GM18508 (cell line): ENCODE results near the gene ADGRG6.
"Not testable (repeated sequence)": the region's sequence is repeated elsewhere in the genome, so short reads cannot be mapped to it uniquely, and the experiment has no call there.

Source experiments
- ATAC-seq: cut with Tn5 transposase; IDR thresholded peaks from one replicate; pipeline ENCODE4 v1.9.1; 2021; ENCODE audit warnings: moderate number of reproducible peaks; ENCODE audit not compliant: insufficient read depth, unreplicated experiment

The ADGRG6 gene

DNA sequence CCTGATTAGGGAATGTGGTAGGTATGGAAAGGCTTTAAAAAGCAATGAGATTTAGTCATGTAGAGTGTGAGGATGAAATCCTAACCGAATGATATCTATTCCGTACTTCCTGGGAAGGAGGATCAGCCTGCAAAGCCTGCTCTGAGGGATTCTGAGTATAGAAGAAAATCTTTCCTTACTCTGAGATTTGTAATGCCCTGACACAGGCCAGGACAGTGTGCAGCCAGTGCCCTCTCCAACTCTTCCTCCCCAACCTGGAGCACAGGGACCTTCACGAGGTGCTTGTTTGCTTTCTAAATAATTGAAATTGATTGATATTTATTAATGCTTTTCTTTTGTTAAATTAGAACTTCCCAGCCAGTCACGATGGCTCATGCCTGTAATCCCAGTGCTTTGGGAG is 131.6 kb downstream of the ADGRG6 start:
- ATAC-seq: no peak

DNA sequence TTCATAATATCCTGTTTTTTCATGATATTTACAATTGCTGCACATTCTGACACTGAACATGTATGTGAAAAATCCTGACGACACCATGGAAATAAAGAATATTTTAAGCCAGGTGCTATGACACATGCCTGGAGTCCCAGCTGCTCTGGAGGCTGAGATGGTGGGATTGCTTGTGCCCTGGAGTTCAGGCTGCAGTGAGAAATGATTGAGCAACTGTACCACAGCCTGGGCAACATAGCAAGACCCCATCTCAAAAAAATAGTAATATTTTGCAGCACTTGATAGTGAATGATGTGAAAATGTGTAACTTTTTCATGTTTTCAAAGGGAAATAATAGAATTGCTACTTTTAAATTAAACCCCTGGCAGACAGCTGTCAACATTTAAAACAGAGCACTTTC is 137.1 kb downstream of the ADGRG6 start:
- no peak for ATAC-seq

DNA sequence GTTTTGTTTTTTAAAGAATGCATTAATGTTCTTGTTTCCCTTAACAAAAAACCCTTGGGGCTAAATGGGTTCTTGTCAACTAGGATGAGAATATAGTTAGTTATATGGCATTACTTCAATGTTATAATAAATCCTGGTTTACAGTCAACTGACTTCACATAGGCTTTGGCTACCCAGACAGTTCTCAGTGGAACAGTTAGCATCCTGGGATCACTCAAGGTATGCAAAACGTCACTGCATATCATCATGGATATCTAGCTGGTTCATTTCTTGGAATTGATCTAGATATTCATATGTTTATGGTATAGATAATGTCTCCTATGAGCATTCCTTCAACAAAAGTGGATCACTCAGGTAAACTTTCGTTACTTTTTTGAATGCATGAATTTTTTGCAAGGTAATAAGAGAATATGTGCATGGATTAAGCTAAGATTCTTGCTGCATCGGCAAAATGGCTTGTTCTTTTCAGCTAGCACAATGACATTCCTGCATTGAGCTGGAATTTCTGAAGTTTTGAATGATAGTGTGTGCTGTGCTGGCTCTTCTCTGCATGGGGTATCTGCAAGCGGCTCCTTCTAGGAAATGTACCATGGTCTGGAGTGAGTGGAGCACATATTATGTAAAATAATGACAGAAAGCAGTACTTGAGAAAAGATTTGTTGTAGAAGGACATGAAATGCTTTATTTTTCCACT is 138.9 kb downstream of the ADGRG6 start:
- ATAC-seq: no peak

DNA sequence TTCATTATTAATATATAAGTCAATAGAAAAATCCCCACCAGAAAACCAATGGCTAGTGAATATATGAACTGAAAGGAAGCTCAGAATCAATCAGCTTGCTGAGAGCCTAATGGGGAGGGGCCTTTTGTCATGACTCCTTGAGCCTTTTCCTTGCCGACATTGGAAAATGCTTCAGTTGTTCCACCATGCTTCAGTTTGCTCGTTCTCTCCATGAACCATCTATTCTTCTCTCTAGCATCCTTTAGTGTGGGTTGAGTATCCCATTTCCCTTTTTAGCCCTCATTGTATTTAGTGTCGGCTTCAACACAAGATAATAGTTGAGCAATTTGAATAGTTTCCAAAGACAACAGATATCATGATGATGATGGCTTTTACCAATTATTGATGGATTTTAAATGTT is 139.9 kb downstream of the ADGRG6 start:
- ATAC-seq: no peak

DNA sequence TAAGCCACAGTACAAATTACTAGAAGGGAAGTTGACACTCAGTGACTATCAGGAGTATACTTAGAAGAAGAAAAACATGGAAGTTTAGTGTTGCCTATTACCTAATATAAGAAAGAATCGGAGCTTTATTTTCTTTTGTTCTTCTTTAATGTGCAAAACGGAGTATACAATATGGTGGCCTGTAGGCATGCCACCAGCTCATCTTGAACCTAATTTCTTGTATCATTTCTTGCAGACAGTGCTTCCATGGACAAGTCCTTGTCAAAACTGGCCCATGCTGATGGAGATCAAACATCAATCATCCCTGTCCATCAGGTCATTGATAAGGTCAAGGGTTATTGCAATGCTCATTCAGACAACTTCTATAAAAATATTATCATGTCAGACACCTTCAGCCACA is 141.3 kb downstream of the ADGRG6 start:
- ATAC-seq: no peak

DNA sequence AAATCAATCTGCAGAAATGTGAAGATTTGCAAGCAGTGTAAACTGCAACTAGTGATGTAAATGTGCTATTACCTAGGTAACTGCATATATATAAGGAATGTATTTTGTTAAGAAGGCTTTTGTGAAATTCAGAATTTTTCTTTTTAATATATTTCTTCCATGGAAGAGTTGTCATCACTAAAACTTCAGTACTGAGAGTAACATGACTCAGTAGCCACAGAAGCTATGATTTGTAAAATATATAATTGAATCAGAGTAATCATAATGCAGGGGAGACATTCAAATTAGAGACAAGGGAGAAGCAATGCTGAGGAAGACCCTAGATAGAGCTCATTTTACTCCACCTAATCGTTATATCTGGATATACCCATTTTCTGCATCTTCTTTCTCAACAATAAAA is 141.7 kb downstream of the ADGRG6 start:
- no peak for ATAC-seq

DNA sequence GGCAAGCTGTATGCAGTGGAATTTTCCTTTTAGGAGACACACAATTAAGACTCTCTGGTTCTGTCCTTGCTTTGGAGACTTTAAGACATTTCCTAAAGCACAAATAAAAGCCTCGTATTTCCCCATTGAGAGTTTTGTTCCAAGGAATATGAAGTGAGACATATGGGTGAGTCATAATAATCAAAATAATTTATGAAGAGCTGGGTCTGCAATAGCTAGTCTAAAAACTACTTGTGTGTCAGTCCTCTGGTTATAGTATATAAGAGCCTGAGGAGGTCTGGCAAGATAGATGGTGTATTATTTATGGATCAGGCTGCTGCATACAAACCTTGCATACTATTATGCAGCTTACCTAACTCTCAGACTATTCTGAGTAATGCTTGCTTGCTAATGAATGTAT is 142.6 kb downstream of the ADGRG6 start:
- no peak for ATAC-seq

DNA sequence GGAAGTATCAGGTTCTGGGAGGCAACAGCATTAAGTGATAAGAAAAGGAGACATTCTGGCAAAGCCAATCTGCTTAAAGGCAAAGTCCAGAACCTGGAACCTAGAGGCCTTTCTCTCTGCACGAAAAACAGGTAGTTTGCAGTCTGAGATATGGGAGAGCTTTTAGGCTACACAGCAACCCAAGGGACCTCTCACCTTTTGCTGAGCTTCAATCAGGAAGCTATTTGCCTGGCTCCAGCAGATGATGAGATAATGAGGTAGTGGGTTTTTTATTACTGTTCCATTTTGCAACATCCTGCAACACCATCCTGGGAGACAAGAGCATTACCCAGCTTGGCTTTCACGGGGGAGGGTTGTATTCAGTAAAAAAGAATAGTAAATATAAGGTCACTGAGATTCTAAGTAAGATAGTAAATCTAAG is 143.1 kb downstream of the ADGRG6 start:
- ATAC-seq: no peak

DNA sequence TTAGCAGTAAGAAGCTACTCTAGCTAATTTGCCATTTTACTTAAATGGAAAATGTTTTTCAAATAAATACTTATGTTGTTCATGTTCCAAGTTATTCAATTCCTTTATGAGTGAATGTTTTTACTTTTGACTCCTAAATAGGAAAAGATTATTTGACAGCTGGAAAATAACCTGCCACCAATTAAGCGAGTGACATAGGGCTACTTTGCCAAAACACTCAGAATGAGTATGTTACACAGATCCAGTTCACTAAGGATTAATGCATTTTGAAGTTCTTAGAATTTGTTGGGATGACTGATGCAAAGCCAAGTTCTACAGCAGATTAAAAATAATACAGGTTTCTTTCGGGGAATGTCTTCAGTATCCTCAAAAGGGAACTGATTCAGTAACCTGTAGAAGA is 144.4 kb downstream of the ADGRG6 start:
- no peak for ATAC-seq

DNA sequence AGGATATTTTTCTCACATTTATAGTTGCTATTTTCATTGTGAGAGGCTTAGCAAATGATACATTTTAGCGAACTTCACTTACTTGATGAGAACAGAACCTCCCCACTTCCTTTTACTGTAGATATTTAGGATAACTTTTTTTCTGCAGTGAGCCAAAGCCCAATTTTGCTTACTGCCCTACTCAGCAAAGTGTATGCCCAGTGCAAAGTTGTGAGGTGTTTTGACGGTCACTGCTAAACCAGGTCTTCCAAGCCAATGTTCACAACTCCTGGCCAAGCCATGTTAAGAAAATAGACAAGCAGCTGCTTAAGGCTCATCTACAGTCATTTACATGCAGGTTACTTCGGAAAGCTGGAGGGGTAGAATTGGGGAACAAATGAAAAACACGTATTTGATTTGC is 144.8 kb downstream of the ADGRG6 start:
- ATAC-seq: no peak

DNA sequence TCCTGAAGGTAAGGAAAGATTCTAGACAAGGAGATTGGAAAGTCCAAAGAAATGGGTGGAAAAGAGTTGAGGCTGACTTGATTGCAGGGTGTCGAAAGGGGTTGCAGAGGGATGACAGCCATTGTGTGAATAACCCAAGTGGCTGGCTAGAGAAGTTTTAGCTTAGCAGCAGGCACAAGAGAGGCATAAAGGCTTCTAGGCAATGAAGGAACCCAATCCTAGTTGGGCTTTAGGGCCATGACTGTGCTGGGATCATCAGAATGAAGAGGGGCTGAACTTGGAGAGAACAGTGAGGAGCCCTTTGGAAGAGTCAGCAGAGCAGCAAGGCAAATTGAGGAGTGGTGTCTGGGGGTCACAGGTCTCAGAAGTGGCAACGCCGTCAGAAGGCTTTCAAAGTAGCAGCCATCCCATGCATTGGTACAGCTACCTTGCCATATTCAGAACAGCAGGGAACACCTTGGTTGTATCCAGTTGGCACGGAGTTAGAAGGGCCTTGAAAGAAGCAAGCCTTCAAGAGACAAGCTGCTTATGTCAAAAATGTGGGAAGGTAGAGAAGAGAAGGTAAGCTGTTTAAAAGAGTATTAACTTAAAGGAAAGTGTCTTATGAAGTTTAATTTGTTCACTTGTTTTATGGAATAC is 146.4 kb downstream of the ADGRG6 start:
- no peak for ATAC-seq

DNA sequence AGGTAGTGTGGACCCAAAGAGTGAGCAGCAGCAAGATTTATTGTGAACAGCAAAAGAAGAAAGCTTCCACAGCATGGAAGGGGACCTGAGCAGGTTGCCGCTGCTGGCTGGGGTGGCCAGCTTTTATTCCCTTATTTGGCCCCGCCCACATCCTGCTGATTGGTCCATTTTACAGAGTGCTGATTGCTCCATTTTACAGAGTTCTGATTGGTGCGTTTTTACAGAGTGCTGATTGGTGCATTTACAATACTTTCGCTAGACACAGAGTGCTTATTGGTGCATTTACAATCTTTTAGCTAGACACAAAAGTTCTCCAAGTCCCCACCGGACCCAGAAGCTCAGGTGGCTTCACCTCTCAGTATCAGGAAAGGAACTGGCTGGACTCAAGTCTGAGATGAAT is 149.0 kb downstream of the ADGRG6 start:
- not testable (repeated sequence) for ATAC-seq

DNA sequence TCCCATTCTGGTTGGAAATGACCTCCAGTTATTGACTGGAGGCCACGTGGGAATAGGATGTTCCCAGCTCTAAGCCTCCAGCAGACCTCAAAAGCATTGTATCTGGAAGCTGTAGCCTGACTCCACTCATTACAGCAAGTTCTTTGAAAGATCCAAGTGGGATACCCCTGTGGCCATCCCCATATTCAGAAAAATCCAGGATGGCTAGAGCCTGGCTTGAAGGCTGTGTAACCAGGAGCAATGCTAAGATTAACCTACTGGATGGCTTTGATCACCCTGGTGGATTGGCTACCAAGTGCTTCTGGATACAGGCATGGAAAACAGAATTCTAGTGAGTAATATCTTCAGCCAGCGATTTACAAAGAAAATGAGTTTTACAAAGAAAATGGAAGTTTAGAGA is 151.2 kb downstream of the ADGRG6 start:
- ATAC-seq: no peak

DNA sequence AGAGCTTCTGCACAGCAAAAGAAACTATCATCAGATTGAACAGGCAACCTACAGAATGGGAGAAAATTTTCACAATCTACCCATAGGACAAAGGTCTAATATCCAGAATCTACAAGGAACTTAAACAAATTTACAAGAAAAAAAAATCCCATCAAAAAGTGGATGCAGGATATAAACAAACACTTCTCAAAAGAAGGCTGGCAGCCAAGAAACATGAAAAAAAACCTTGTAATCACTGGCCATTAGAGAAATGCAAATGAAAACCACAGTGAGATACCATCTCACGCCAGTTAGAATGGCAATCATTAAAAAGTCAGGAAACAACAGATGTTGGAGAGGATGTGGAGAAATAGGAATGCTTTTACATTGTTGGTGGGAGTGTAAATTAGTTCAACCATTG is 152.4 kb downstream of the ADGRG6 start:
- not testable (repeated sequence) for ATAC-seq

DNA sequence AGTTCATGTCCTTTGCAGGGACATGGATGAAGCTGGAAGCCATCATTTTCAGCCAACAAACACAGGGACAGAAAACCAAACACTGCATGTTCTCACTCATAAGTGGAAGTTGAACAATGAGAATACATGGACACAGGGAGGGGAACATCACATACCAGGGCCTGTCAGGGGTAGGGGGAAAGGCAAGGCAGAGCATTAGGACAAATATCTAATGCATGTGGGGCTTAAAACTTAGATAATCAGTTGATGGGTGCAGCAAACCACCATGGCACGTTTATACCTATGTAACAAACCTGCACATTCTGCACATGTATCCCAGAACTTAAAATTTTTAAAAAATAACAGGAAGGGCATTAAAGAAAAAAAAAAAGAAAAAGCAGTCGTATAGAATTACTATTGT is 153.0 kb downstream of the ADGRG6 start:
- ATAC-seq: not testable (repeated sequence)

DNA sequence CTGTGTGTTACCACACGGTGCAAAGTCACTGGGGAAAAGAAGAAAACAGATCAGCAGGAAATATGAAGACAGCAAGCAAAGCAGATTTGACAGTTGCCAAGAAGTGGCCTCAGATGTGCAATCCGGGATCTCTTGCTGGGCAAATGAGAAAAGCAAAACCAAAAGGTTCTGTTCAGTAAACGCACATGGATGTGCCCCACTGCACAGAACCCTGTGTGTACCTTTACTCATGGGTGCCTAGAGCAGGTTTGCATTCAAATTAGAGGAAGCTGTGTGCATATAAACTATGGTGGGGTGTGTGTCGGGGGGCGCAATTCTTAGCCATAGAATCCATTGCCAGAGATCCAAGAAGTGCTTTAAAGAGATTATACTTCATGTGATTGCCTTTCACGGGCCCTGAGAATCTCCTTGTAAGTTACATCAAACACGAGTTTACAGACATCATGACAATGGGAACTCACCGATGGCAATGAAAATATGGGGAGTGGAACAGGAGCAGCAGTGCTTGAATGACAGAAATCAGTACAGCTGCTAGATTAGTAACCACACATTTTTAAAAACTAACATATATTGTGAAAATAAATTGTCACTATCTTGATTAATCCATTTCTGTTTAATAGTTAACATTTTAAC is 154.3 kb downstream of the ADGRG6 start:
- ATAC-seq: no peak

DNA sequence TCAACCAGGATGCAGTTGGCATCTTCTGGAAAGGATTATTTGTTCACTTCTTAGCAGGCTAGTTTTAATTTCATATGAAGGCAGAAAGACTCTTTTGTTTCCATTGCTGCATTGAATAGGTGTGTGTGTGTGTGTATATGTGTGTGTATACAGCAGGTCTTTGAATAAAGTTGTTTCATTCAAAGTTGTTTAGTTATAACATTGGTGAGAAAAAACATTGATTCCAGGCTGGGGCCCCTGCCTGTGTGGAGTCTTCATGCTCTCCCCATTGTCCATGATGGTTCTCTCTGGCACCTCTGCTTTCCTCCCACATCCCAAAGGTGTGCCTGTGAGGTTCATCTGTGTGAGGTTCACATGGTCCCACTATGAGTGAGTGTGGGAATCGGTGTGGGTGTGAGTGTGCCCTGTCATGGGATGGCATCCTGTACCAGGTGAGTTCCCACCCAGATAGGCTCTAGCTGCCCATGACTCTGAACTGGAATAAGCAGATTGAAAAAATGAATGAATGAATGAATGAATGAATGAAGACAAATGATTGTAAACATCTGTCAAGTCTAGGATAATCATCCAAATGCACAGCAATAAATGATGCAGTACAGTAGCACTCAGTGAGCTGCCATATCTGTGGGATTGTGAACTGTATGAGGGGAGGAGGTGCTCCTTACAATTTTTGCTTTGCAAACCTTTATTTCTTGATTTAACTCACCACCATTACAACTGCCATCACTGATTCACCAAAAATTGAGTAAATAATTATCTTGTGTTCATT is 156.0 kb downstream of the ADGRG6 start:
- no peak for ATAC-seq

DNA sequence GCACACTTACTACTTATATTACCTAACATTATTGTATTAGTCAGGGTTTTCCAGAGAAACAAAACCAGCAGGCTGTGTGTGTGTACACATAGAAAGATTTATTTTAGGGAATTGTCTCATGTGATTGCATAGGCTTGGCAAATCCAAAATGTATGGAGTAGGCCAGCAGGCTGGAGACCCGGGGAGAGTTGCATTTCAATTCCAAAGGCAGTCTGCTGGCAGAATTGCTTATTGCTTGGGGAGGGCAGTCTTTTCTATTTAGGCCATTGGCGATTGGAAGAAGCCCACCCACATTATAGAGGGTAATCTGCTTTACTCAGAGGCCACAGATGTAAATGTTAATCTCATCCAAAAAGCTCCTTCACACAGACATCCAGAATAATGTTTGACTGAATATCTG is 157.0 kb downstream of the ADGRG6 start:
- ATAC-seq: no peak

DNA sequence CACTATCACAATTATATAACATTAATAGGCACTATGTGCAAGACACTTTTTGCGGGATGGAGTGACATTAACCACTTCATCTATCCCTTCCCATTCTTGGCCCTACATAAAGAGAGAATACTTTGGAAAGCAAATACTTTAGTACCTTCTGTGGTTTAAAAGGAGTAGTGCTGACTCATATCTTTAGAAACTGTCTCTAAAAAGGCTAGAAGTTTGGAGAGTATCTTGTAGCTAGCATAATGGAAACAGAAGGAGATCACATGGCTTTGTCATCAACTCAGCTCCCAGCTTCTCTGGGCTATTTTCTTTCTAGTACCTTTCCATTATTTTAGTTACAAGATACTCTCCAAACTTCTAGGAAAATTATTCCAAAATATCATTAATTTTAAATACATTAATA is 157.5 kb downstream of the ADGRG6 start:
- no peak for ATAC-seq

DNA sequence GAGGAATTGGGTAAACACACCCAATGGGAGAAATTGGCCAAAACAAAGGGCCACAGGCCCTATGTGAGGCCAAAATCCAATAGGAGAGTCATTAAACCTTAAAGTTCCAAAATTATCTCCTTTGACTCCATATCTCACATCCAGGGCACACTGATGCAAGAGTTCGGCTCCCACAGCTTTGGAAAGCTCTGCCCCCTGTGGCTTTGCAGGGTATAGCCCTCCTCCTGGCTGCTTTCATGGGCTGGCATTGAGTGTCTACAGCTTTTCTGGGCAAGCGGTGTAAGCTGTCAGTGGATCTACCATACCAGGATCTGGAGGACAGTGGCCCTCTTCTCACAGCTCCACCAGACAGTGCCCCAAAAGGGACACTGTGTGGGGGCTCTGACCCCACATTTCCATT is 160.5 kb downstream of the ADGRG6 start:
- ATAC-seq: no peak

DNA sequence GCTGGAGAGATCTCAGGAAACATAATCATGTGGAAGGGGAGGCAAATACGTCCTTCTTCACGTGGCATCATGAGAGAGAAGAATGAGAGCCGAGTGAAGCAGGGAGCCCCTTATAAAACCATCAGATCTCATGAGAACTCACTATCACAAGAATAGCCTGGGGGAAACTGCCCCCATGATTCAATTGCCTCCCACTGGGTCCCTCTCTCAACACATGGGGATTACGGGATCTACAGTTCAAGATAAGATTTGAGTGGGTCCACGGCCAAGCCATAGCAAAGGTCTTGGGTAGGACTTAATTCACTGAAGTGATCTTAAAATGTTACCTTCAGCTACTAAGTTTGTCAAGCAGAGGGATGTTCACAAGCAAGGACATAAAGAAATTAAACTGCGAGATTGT is 162.2 kb downstream of the ADGRG6 start:
- ATAC-seq: no peak
